ENCODE measurements around the gene XRCC1.
"Not testable (repeated sequence)": the region's sequence is repeated elsewhere in the genome, so short reads cannot be mapped to it uniquely, and the experiment has no call there.

Gene XRCC1

GRCh38 chr19:43575955-43576878 lies 890 bp upstream of the XRCC1 start:
- peak in 1 of 4 experiments; percentile 28 for DNase-seq

- peak in 3 of 4 experiments; percentile 20 to 62 (median 52) for DNase-seq
Measured at GRCh38 chr19:43574424-43575155, 737 bp downstream of the XRCC1 start.

- peak; percentile 35 to 74 (median 54) for DNase-seq
Measured at GRCh38 chr19:43572171-43572588, 3.1 kb downstream of the XRCC1 start.

GRCh38 chr19:43570174-43570791 lies 5.0 kb downstream of the XRCC1 start:
- no peak for DNase-seq

GRCh38 chr19:43569657-43570056 lies 5.7 kb downstream of the XRCC1 start:
- no peak for DNase-seq

- no peak for DNase-seq
Measured at GRCh38 chr19:43564800-43565199, 10.5 kb downstream of the XRCC1 start.

- DNase-seq = peak; percentile 21 to 60 (median 44)
Measured at GRCh38 chr19:43563816-43564457, 11.4 kb downstream of the XRCC1 start.

GRCh38 chr19:43562698-43563241 lies 12.6 kb downstream of the XRCC1 start:
- DNase-seq = peak; percentile 95 to 98 (median 96)

- DNase-seq = peak in 3 of 4 experiments; percentile 66 to 77 (median 67)
Measured at GRCh38 chr19:43562226-43562697, 13.1 kb downstream of the XRCC1 start.

- DNase-seq = no peak
Measured at GRCh38 chr19:43561139-43561970, 14.0 kb downstream of the XRCC1 start.

- peak; percentile 64 to 84 (median 68) for DNase-seq
Measured at GRCh38 chr19:43560687-43561086, 14.6 kb downstream of the XRCC1 start.

- peak; percentile 86 to 91 (median 90) for DNase-seq
Measured at GRCh38 chr19:43555185-43555770, 20.0 kb downstream of the XRCC1 start.

- DNase-seq = no peak
Measured at GRCh38 chr19:43554317-43554895, 20.9 kb downstream of the XRCC1 start.

- no peak for DNase-seq
Measured at GRCh38 chr19:43553656-43554055, 21.7 kb downstream of the XRCC1 start.

GRCh38 chr19:43552616-43553015 lies 22.7 kb downstream of the XRCC1 start:
- DNase-seq = no peak

GRCh38 chr19:43552198-43552450 lies 23.2 kb downstream of the XRCC1 start:
- no peak for DNase-seq

- no peak for DNase-seq
Measured at GRCh38 chr19:43551399-43552197, 23.7 kb downstream of the XRCC1 start.

- DNase-seq = no peak
Measured at GRCh38 chr19:43548706-43549105, 26.6 kb downstream of the XRCC1 start.

GRCh38 chr19:43547926-43548325 lies 27.4 kb downstream of the XRCC1 start:
- not testable (repeated sequence) for DNase-seq

GRCh38 chr19:43546581-43546980 lies 28.7 kb downstream of the XRCC1 start:
- no peak for DNase-seq

Data from suppressor macrophage (primary cell).